Activated CD8-positive, alpha-beta memory T cell treated with anti-CD3 and anti-CD28 coated beads for 4 hours (primary cell): ENCODE measurements around the gene NDC1.
"Not testable (repeated sequence)": the region's sequence is repeated elsewhere in the genome, so short reads cannot be mapped to it uniquely, and the experiment has no call there.

Experiments used
- DNase-seq, 2 donors: peaks; one replicate each; pipeline ENCODE4 v3.0.0-alpha.2; 2020; ENCODE audit warnings: low read depth in 2 of 2

Gene NDC1

DNA sequence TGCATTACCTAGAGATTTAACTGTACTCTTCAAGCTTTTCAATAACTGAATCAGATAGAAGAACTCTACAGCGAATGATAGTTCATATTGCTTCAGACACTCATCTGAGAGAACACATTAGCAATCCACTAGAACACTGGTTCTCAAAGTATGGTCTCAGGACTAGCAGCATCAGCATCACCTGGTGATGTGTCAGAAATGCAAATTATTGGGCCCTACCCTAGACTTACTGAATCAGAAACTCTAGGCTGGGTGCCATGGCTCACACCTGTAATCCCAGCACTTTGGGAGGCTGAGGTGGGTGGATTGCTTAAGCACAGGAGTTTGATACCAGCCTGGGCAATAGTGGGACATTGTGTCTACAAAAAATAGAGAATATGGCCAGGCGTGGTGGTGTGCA is 74.2 kb downstream of the NDC1 start:
- DNase-seq = no peak

DNA sequence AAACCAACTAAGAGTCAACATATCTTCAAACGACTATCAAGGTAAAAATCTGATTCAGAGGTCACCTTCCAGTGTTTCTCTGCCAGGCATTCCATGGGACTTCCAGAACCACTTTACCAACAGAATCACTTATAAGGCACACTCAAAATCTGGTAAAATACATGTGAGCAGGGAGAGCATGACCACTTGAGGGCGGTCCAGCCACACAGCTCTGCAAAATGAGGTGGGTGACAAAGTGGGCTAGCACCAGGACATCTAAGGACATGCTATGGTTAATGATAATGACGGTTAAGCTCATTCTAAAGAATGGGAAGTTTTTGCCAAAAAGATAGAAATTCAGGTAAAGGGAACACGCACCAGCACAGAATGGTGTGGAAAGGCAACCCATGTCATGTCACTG is 74.6 kb downstream of the NDC1 start:
- no peak for DNase-seq

- DNase-seq = not testable (repeated sequence)
Observed at GRCh38 chr1:53760497-53760896, 77.6 kb downstream of the NDC1 start.

- DNase-seq = no peak
Observed at GRCh38 chr1:53755874-53756273, 82.2 kb downstream of the NDC1 start.

DNA sequence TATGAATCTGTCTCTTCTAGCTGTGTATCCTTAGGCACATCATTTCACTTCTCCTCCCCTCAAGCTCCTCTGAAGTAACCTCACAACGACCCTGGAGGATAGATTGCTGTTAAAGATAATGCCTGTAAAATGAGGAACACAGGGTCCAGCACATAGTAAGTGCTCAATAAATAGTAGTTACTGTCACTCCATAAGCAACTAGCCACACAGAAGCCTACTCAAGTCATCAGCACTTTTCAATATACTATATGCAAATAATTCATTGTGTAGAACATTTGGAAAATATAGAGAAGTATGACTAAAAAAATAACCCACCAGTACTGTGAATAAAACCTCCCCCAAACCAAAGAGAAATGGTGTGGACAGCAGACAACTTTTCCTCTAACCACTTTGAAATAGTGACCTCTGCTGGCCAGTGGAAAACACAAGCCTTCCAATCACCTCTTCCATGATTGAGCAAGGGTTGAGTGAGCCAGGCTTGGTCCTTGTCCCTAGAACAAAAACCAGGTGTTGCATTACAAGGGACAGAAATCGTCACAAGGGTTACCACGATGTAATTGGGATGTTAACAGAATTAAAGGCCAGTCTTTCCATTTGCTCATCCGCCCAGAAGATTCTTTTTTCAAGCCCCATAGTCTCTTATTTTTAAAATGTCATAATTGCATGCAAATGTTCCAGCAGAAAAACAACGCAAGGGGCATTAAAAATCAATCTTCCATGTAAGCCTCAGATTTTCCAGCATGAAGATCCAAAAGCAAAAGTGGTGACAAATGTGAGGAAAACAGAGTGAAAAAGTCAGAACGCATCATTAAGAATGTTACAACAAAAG is 83.4 kb downstream of the NDC1 start:
- no peak for DNase-seq

DNA sequence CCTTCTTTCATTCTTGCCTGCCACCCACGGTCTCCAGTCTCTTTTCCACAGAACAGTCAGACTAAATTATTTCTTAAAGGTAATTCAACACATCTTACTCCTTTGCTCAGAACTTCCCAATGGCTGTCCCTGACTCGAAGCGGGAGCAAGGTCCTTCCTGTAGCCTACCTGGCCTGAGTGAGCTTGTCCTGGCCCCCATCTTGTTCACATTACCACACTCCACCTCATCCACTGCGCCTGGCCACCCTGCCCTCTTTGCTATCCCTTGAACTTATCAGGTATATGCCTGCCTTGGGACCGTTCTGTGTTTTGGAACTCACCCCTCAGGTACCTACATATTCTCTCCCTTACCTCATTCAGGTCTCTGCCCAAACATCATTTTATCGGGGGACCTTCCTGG is 85.8 kb downstream of the NDC1 start:
- DNase-seq = no peak

DNA sequence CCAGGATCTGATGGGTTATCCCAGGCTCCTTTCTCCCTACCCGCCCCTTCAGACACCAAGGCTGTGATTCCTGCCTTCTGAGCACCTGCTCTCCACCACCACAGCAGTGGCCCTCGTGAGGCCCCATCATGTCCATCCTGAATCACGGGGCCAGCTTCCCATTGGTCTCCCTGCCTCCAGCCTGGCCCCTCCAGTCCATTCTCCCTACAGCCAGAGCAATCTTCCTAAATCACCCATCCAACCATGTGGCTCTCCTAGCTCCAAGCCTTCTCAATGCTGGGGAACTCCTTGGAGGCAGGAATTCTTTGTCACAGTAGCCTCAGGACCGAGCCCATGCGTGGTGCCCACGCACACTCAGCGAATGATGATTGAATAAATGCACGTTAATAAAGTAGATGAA is 90.3 kb downstream of the NDC1 start:
- no peak for DNase-seq

GRCh38 chr1:53740621-53741105 is 97.4 kb downstream of the NDC1 start:
- no peak for DNase-seq

DNA sequence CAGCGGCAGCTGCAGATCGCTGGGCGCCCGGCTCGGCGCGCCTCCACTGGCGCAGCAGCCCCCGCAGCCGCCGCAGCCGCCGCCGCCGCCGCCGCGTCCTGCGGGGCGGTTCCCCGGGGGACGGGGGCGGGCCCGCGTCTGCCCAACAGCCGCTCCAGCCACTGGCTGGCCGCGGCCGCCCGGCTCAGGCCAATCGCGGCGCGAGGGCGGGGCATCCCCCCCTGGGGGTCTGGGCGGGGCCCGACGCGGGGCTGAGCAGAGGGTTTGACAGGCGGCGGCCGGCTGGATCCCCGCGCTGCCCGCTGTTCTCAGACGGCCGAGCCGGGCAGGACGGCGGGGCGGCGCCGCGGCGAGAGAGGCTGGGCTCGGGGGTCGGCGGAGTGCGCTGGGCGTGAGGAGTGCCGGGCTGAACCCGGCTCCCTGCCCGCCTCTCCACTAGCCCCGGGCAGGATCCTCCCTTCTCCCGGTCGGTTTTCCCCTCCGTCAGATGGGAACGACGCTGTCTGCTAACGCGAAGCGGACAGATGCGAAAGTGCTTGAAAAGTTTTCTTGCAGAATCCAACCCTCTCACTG is 98.9 kb downstream of the NDC1 start, which contains the start of gene GLIS1:
Gene GLIS1, minus strand, starts transcription at position 56 of the 573 bp plus-strand sequence. CDS start 1,100 bp downstream, outside the sequence.
- DNase-seq = peak in 1 of 2 donors; percentile 6

GRCh38 chr1:53738205-53739108 is 99.6 kb downstream of the NDC1 start:
- no peak for DNase-seq

DNA sequence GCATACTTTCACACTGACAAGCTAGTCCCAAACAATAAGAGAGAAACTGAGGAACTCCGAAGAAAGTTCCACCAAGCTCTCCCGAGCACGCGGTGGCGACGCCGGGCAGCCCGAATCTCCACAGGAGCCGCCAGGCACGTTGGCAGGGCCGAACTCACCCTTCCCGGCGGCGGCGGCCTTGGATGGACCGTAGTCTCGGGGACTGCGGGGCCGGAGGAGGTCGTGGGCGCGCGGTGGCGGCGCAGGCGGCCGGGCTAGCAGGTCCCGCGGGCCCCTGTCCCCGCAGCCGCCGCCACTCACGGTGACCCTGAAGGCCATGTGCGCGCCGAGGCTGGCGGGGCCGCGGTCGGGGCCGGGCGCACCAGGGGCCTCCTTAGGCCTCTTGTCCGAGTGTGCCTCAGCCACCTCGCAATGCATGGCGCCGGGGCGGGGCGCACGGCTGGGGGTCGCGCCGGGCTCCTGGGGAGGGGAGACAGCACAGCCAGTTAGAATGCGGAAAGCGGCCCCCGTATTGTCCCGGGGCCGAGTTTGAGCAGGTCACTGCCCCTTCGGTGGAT is 100.4 kb downstream of the NDC1 start:
- no peak for DNase-seq

DNA sequence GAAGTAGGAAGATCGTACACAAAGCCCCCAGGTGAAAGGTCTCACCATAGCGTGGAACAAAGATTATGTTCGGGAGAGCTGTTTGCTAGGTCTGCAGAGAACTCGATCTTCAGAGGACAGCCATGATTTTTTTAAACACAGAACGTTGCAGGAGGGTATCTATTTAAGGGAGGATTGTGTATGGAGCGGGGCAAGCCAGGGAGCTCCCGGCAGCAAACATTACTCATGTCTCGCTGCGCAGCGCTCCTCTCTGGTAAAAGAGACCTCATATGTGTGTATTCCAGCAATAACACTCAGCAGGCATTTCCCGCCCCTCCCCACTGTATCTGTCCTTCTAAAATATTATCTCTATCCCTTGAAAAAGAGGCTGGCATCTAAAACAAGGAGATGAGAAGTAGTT is 101.8 kb downstream of the NDC1 start:
- no peak for DNase-seq

GRCh38 chr1:53735681-53736080 is 102.4 kb downstream of the NDC1 start:
- DNase-seq = no peak

- DNase-seq = no peak
Observed at GRCh38 chr1:53735261-53735660, 102.8 kb downstream of the NDC1 start.

- no peak for DNase-seq
Observed at GRCh38 chr1:53734650-53735211, 103.4 kb downstream of the NDC1 start.

DNA sequence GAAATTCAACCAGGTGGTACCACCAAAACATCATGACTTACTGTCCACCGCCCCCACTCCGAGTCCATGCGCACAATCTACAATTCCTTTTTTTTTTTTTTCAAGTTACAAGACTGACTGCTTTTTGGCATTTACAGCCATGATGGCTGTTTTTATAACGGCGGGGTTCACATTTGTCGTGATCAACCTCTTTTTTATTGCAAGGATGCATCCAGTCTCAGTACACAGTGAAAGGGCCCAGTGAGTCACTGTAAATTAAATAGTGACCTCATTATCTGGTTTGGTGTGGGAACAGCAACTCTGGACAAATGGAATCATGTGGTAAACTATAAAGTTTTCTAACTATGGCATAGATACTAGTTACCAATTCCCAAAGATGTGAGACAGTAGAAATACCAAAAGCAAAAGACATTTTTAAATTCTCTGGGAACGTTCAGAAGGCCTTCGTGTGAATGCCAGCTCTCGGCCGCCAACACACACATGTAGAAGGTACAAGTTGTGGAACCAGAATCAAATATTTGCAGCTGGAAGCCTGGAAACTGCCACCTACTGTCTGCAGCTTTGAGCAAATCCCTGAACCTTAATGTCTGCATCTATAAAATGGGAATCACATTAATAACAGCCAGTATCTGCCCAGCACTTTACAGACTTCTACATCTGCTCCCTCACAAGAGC is 104.0 kb downstream of the NDC1 start:
- no peak for DNase-seq

GRCh38 chr1:53733447-53733931 is 104.6 kb downstream of the NDC1 start:
- no peak for DNase-seq

- no peak for DNase-seq
Observed at GRCh38 chr1:53732912-53733317, 105.2 kb downstream of the NDC1 start.

DNA sequence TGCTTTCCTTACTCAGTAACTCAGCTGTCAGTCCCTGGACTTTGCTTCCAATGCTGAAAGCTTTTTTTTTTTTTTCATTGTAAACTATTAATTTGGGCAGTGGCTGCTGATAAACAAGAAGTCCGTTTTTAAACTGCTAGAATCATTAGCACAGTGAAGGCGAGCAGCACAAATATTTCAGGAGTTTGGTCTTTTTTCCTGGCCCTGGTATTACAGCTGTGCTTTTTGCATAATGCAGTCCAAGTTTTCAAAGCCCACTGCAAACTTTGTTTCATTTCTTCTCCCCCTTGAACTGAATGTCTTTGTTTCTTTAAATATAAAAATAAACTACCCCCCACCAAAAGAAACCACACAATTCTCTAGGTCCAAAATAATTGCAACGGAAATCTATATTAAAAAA is 105.7 kb downstream of the NDC1 start:
- no peak for DNase-seq

GRCh38 chr1:53731779-53732305 is 106.3 kb downstream of the NDC1 start:
- no peak for DNase-seq
